GM18505 (cell line): ENCODE data around the gene ARFIP2.

Source experiments
- ATAC-seq: cut with Tn5 transposase; IDR thresholded peaks from one replicate; pipeline ENCODE4 v1.9.1; 2021; ENCODE audit not compliant: unreplicated experiment
- POLR2A ChIP-seq: IDR thresholded peaks from 4 replicates; pipeline ENCODE4 v1.6.1; 2011; ENCODE audit warnings: borderline replicate concordance; ENCODE audit not compliant: insufficient read depth, insufficient read length; ENCODE audit errors: extremely low read depth

The ARFIP2 gene

GRCh38 chr11:6448574-6448973 is 32.6 kb downstream of the ARFIP2 start:
- ATAC-seq, result no peak
- TF ChIP-seq POLR2A, result no peak

- TF ChIP-seq POLR2A, result no peak
Measured at GRCh38 chr11:6443269-6444003, 37.7 kb downstream of the ARFIP2 start.

GRCh38 chr11:6442441-6442840 is 38.7 kb downstream of the ARFIP2 start:
- TF ChIP-seq POLR2A, result no peak
- no peak for ATAC-seq

More at GRCh38 chr11:6443269-6444003, 37.7 kb downstream of the ARFIP2 start:
- no peak for ATAC-seq

- TF ChIP-seq POLR2A, result no peak
- no peak for ATAC-seq
Measured at GRCh38 chr11:6440906-6441358, 40.2 kb downstream of the ARFIP2 start, which contains the start of gene HPX. HPX (minus strand) TSS chr11:6440987; CDS start chr11:6440963, 24 bp downstream.

GRCh38 chr11:6438979-6439571 is 42.1 kb downstream of the ARFIP2 start:
- ATAC-seq, result no peak
- TF ChIP-seq POLR2A, result no peak

- no peak for ATAC-seq
- no peak for TF ChIP-seq POLR2A
Measured at GRCh38 chr11:6437993-6438392, 43.1 kb downstream of the ARFIP2 start.

- ATAC-seq, result no peak
Measured at GRCh38 chr11:6437423-6437822, 43.7 kb downstream of the ARFIP2 start.

GRCh38 chr11:6433998-6434660 is 47.0 kb downstream of the ARFIP2 start:
- no peak for ATAC-seq
- no peak for TF ChIP-seq POLR2A

More at GRCh38 chr11:6437423-6437822, 43.7 kb downstream of the ARFIP2 start:
- TF ChIP-seq POLR2A, result no peak

GRCh38 chr11:6431861-6432260 is 49.3 kb downstream of the ARFIP2 start:
- no peak for ATAC-seq
- TF ChIP-seq POLR2A, result no peak

GRCh38 chr11:6427516-6427915 is 53.6 kb downstream of the ARFIP2 start:
- no peak for ATAC-seq
- TF ChIP-seq POLR2A, result no peak
